Mesodermal cell (in vitro differentiated cells): ENCODE results near the gene TIAM2.

Source experiments
- H3K27ac ChIP-seq: 2 replicates; pipeline ENCODE4 v1.7.0; 2013; ENCODE audit warnings: mild to moderate bottlenecking, low read depth, low read length, moderate library complexity; ENCODE audit not compliant: severe bottlenecking
- H3K36me3 ChIP-seq: 2 replicates; pipeline ENCODE4 v1.7.1; 2013; ENCODE audit warnings: mild to moderate bottlenecking, low read length, moderate library complexity; ENCODE audit not compliant: control insufficient read depth, insufficient read depth
- H3K4me1 ChIP-seq: one replicate; pipeline ENCODE4 v1.7.1; 2013; ENCODE audit warnings: mild to moderate bottlenecking, low read length; ENCODE audit not compliant: insufficient read depth, control insufficient read depth, poor library complexity, severe bottlenecking
- H3K4me3 ChIP-seq: 2 replicates; pipeline ENCODE4 v1.7.0; 2013; ENCODE audit warnings: low read length, control low read depth, mild to moderate bottlenecking; ENCODE audit not compliant: insufficient read depth, poor library complexity, severe bottlenecking; ENCODE audit errors: extremely low read depth
- H3K9me3 ChIP-seq: 2 replicates; pipeline ENCODE4 v1.7.1; 2013; ENCODE audit warnings: mild to moderate bottlenecking, low read length, moderate library complexity; ENCODE audit not compliant: control insufficient read depth
- WGBS, 2 experiments: methylation state at CpG; one replicate each; pipeline ENCODE4 v1.1.5; 2013; ENCODE audit warnings: missing lambda C conversion rate in 2 of 2; ENCODE audit not compliant: insufficient coverage in 2 of 2; 5-methylcytosine and 5-hydroxymethylcytosine counted together

TIAM2 gene

GRCh38 chr6:155185544-155185943 is 190.4 kb downstream of the TIAM2 start:
- peak overlapping the region; percentile 85 for H3K27ac ChIP-seq
- peaks cover 8% of the 10 kb centered on the region for H3K36me3 ChIP-seq
- no peak overlapping the region for H3K4me3 ChIP-seq
- H3K9me3 ChIP-seq: no peaks in the 10 kb centered on the region
- peaks cover 49% of the 10 kb centered on the region for H3K4me1 ChIP-seq
- WGBS, 2 experiments: 37 to 52% methylated on average over 4 of the region's 6 CpGs

GRCh38 chr6:155186052-155186658 is 191.0 kb downstream of the TIAM2 start:
- Histone ChIP-seq H3K4me1 (peaks cover 49% of the 10 kb centered on the region), H3K27ac (peak overlapping the region; percentile 85), H3K9me3 (no peaks in the 10 kb centered on the region), H3K4me3 (no peak overlapping the region), H3K36me3 (peaks cover 5% of the 10 kb centered on the region)
- 69 to 73% methylated on average over 4 to 5 of the region's 6 CpGs for WGBS, 2 experiments

- H3K9me3 ChIP-seq: no peaks in the 10 kb centered on the region
- H3K27ac ChIP-seq: peak overlapping the region; percentile 85
- no peak overlapping the region for H3K4me3 ChIP-seq
- H3K36me3 ChIP-seq: peaks cover 4% of the 10 kb centered on the region
- 60 to 88% methylated on average over 1 of the region's 2 CpGs for WGBS, 2 experiments
- peaks cover 49% of the 10 kb centered on the region for H3K4me1 ChIP-seq
These were observed 192.0 kb downstream of the TIAM2 start for GRCh38 chr6:155187106-155187505.

- no peaks in the 10 kb centered on the region for H3K9me3 ChIP-seq
- 91 to 95% methylated on average over 9 to 13 of the region's 13 CpGs for WGBS, 2 experiments
- H3K36me3 ChIP-seq: peaks cover 3% of the 10 kb centered on the region
- no peak overlapping the region for H3K4me3 ChIP-seq
- H3K4me1 ChIP-seq: peaks cover 45% of the 10 kb centered on the region
- peak overlapping the region; percentile 75 for H3K27ac ChIP-seq
These were observed 193.0 kb downstream of the TIAM2 start for GRCh38 chr6:155187994-155188706.

GRCh38 chr6:155188707-155189496 is 193.8 kb downstream of the TIAM2 start:
- H3K9me3 ChIP-seq: no peaks in the 10 kb centered on the region
- peaks cover 42% of the 10 kb centered on the region for H3K4me1 ChIP-seq
- no peak overlapping the region for H3K4me3 ChIP-seq
- H3K27ac ChIP-seq: peak overlapping the region; percentile 75
- H3K36me3 ChIP-seq: no peaks in the 10 kb centered on the region
- whole genome bisulfite sequencing, 2 experiments: 83 to 91% methylated on average over 1 to 4 of the region's 9 CpGs

- no peaks in the 10 kb centered on the region for H3K36me3 ChIP-seq
- H3K27ac ChIP-seq: no peak overlapping the region
These were observed 195.6 kb downstream of the TIAM2 start for GRCh38 chr6:155190677-155191076.

GRCh38 chr6:155193526-155193925 is 198.4 kb downstream of the TIAM2 start:
- Histone ChIP-seq H3K9me3 (no peaks in the 10 kb centered on the region), H3K4me1 (peaks cover 13% of the 10 kb centered on the region), H3K27ac (no peak overlapping the region), H3K4me3 (no peak overlapping the region), H3K36me3 (peaks cover 3% of the 10 kb centered on the region)
- 96 to 98% methylated on average over 4 of the region's 5 CpGs for WGBS, 2 experiments

More at GRCh38 chr6:155190677-155191076, 195.6 kb downstream of the TIAM2 start:
- WGBS, 2 experiments: 98 to 100% methylated on average over 3 to 4 of the region's 4 CpGs
- peaks cover 41% of the 10 kb centered on the region for H3K4me1 ChIP-seq
- H3K4me3 ChIP-seq: no peak overlapping the region
- H3K9me3 ChIP-seq: no peaks in the 10 kb centered on the region

- H3K27ac ChIP-seq: no peak overlapping the region
- WGBS, 2 experiments: 100% methylated on average over 1 of the region's 2 CpGs
- H3K9me3 ChIP-seq: no peaks in the 10 kb centered on the region
- no peak overlapping the region for H3K4me3 ChIP-seq
- H3K4me1 ChIP-seq: peaks cover 7% of the 10 kb centered on the region
- peaks cover 3% of the 10 kb centered on the region for H3K36me3 ChIP-seq
These were observed 199.3 kb downstream of the TIAM2 start for GRCh38 chr6:155194399-155194798.

GRCh38 chr6:155195903-155196302 is 200.8 kb downstream of the TIAM2 start:
- Histone ChIP-seq H3K4me3 (no peak overlapping the region), H3K36me3 (peaks cover 3% of the 10 kb centered on the region), H3K27ac (no peak overlapping the region), H3K9me3 (no peaks in the 10 kb centered on the region), H3K4me1 (no peaks in the 10 kb centered on the region)
- WGBS, 2 experiments: 85 to 91% methylated on average over 5 of the region's 7 CpGs

GRCh38 chr6:155196911-155197310 is 201.8 kb downstream of the TIAM2 start:
- Histone ChIP-seq H3K4me1 (no peaks in the 10 kb centered on the region), H3K4me3 (no peak overlapping the region), H3K27ac (no peak overlapping the region), H3K36me3 (peaks cover 3% of the 10 kb centered on the region), H3K9me3 (no peaks in the 10 kb centered on the region)
- 50 to 92% methylated on average over 1 to 2 of the region's 2 CpGs for WGBS, 2 experiments
